Neural crest cell (in vitro differentiated cells): ENCODE measurements around the gene TMEM179B. TPM values are rescaled to one million over a fixed set of nuclear protein-coding genes. Genes with fewer than 3 reads are reported as not detected.

Source experiments
- DNase-seq: peaks from one replicate; pipeline ENCODE4 v3.0.0; 2021; ENCODE audit warnings: low read depth, mixed read lengths, low spot score
- H3K27ac Mint-ChIP-seq: one replicate; pipeline ENCODE4 v1.8.0; 2021; ENCODE audit warnings: mild to moderate bottlenecking, mixed read lengths; ENCODE audit not compliant: unreplicated experiment
- H3K27me3 Mint-ChIP-seq: 2 replicates; pipeline ENCODE4 v1.8.0; 2021; ENCODE audit warnings: low read depth, mild to moderate bottlenecking, mixed read lengths
- H3K36me3 Mint-ChIP-seq: 2 replicates; pipeline ENCODE4 v1.8.0; 2021; ENCODE audit warnings: low read depth, mild to moderate bottlenecking, mixed read lengths
- H3K4me1 Mint-ChIP-seq: 2 replicates; pipeline ENCODE4 v1.8.0; 2021; ENCODE audit warnings: mixed read lengths
- H3K4me3 Mint-ChIP-seq: one replicate; pipeline ENCODE4 v1.8.0; 2021; ENCODE audit warnings: mild to moderate bottlenecking, mixed read lengths
- H3K9me3 Mint-ChIP-seq: 2 replicates; pipeline ENCODE4 v1.8.0; 2021; ENCODE audit warnings: mixed read lengths
- CTCF ChIP-seq: fragments of 200-600 bp; sonication (generic); conservative IDR thresholded peaks from 2 replicates; pipeline ENCODE4 v1.5.0; 2021; ENCODE audit warnings: antibody characterized with exemption, mild to moderate bottlenecking
- total RNA-seq: library from RNA; stranded (reverse); gene quantifications from 2 replicates; pipeline ENCODE4 v1.2.1, GENCODE V29; 2021

TMEM179B gene
- total RNA-seq, 1 donor from 2014 or later, result 20.0 TPM

- Mint-ChIP-seq H3K36me3 (peaks cover 11% of the 10 kb centered on the region), H3K27me3 (no peaks in the 10 kb centered on the region), H3K4me3 (peak overlapping the region; percentile 97), H3K4me1 (peaks cover 42% of the 10 kb centered on the region), H3K9me3 (no peaks in the 10 kb centered on the region), H3K27ac (peak overlapping the region; percentile 51)
- no peak for DNase-seq
- no peak for TF ChIP-seq CTCF
Measured at GRCh38 chr11:62792202-62792575, 5.0 kb downstream of the TMEM179B start.

- peaks cover 24% of the 10 kb centered on the region for H3K4me1 Mint-ChIP-seq
- H3K36me3 Mint-ChIP-seq, result peaks cover 11% of the 10 kb centered on the region
- no peak for TF ChIP-seq CTCF
- H3K27me3 Mint-ChIP-seq, result no peaks in the 10 kb centered on the region
- H3K4me3 Mint-ChIP-seq, result peak overlapping the region; percentile 54
- H3K27ac Mint-ChIP-seq, result no peak overlapping the region
- no peak for DNase-seq
- no peaks in the 10 kb centered on the region for H3K9me3 Mint-ChIP-seq
Measured at GRCh38 chr11:62794201-62794775, 7.1 kb downstream of the TMEM179B start.

GRCh38 chr11:62796281-62796680, 9.1 kb downstream of the TMEM179B start:
- peaks cover 8% of the 10 kb centered on the region for H3K4me1 Mint-ChIP-seq
- H3K4me3 Mint-ChIP-seq, result no peak overlapping the region
- TF ChIP-seq CTCF, result no peak
- no peak overlapping the region for H3K27ac Mint-ChIP-seq
- no peaks in the 10 kb centered on the region for H3K27me3 Mint-ChIP-seq
- no peak for DNase-seq
- no peaks in the 10 kb centered on the region for H3K9me3 Mint-ChIP-seq
- H3K36me3 Mint-ChIP-seq, result peaks cover 15% of the 10 kb centered on the region

GRCh38 chr11:62799486-62799885, 12.3 kb downstream of the TMEM179B start:
- Mint-ChIP-seq H3K4me1 (peaks cover 12% of the 10 kb centered on the region), H3K36me3 (peaks cover 19% of the 10 kb centered on the region), H3K9me3 (no peaks in the 10 kb centered on the region), H3K4me3 (peak overlapping the region; percentile 38), H3K27me3 (no peaks in the 10 kb centered on the region), H3K27ac (no peak overlapping the region)
- no peak for TF ChIP-seq CTCF
- DNase-seq, result no peak

GRCh38 chr11:62801071-62801470, 13.9 kb downstream of the TMEM179B start:
- H3K27ac Mint-ChIP-seq, result no peak overlapping the region
- H3K9me3 Mint-ChIP-seq, result no peaks in the 10 kb centered on the region
- H3K4me1 Mint-ChIP-seq, result peaks cover 27% of the 10 kb centered on the region
- DNase-seq, result no peak
- peaks cover 14% of the 10 kb centered on the region for H3K36me3 Mint-ChIP-seq
- H3K27me3 Mint-ChIP-seq, result peaks cover 2% of the 10 kb centered on the region
- no peak for TF ChIP-seq CTCF
- H3K4me3 Mint-ChIP-seq, result peak overlapping the region; percentile 38
